Measurements from ENCODE around the gene ELMO2. TPM values are rescaled to one million over a fixed set of nuclear protein-coding genes. Genes with fewer than 3 reads are reported as not detected.

The ELMO2 gene
- total RNA-seq, 1 donor, result 48.4 TPM

- TF ChIP-seq CTCF (IDR thresholded peaks at IDR 0.05; ENCODE audit: insufficient read depth, low read depth, low read length), result no peak
- DNase-seq (ENCODE audit: low read depth), result no peak
- H3K4me3 ChIP-seq (ENCODE audit: low read depth, low read length), result no peak overlapping the region
Observed at GRCh38 chr20:46330072-46330763, 76.2 kb downstream of the ELMO2 start.

GRCh38 chr20:46328200-46328882 is 78.1 kb downstream of the ELMO2 start:
- DNase-seq (ENCODE audit: low read depth), result no peak
- H3K4me3 ChIP-seq (ENCODE audit: low read depth, low read length), result no peak overlapping the region
- no peak for TF ChIP-seq CTCF (IDR thresholded peaks at IDR 0.05; ENCODE audit: insufficient read depth, low read depth, low read length)

GRCh38 chr20:46327557-46327956 is 78.9 kb downstream of the ELMO2 start:
- no peak for DNase-seq (ENCODE audit: low read depth)
- TF ChIP-seq CTCF (IDR thresholded peaks at IDR 0.05; ENCODE audit: insufficient read depth, low read depth, low read length), result no peak

GRCh38 chr20:46325789-46326188 is 80.6 kb downstream of the ELMO2 start:
- TF ChIP-seq CTCF (IDR thresholded peaks at IDR 0.05; ENCODE audit: insufficient read depth, low read depth, low read length), result no peak
- no peak overlapping the region for H3K4me3 ChIP-seq (ENCODE audit: low read depth, low read length)
- no peak for DNase-seq (ENCODE audit: low read depth)

More at GRCh38 chr20:46327557-46327956, 78.9 kb downstream of the ELMO2 start:
- no peak overlapping the region for H3K4me3 ChIP-seq (ENCODE audit: low read depth, low read length)

- peak; percentile 33 for DNase-seq (ENCODE audit: low read depth)
- H3K4me3 ChIP-seq (ENCODE audit: low read depth, low read length), result no peak overlapping the region
- peak; percentile 45 for TF ChIP-seq CTCF (IDR thresholded peaks at IDR 0.05; ENCODE audit: insufficient read depth, low read depth, low read length)
Observed at GRCh38 chr20:46324960-46325703, 81.3 kb downstream of the ELMO2 start.

- no peak overlapping the region for H3K4me3 ChIP-seq (ENCODE audit: low read depth, low read length)
- peak; percentile 10 for DNase-seq (ENCODE audit: low read depth)
- TF ChIP-seq CTCF (IDR thresholded peaks at IDR 0.05; ENCODE audit: insufficient read depth, low read depth, low read length), result no peak
Observed at GRCh38 chr20:46324379-46324778, 82.0 kb downstream of the ELMO2 start.
